Measurements from ENCODE around the gene WDR18.

DNA sequence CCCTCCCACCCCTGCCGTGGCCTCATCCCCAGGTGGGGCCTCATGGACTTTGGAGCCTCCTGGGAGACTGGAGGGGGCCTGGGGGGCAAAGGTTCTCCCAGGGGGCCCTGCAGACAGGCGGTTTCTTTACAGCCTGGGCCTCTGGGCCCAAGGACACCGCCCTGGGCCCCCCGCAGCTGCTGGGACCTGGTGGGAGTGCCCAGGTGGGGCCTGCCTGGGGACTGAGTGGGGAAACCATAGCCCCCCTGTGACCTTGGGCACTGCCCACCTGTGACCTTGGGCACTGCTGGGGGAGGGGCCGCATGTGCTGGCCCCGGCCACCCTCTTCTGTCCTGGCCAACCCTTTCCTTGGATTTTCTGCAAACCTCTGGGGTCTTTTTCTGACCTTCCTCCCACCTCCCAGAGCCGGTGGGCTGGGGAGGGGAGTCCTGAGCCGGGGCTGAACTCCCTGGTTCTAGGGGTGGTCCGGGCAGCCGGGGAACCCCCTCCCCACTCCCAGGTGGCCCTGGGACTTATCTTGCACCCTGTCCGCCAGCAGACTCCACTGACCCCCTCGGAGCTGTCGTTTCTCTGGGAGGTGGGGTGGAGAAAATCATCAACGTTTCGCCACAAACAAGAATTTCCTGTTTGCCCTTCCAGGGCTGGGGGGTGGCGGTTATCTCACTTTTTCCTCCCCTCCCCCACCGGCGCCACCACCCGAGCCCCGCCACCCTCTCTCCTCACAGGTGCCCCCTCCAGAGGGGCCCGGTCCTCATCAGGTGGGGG is 31.3 kb upstream of the WDR18 start:
- TF ChIP-seq, protein P1, sequence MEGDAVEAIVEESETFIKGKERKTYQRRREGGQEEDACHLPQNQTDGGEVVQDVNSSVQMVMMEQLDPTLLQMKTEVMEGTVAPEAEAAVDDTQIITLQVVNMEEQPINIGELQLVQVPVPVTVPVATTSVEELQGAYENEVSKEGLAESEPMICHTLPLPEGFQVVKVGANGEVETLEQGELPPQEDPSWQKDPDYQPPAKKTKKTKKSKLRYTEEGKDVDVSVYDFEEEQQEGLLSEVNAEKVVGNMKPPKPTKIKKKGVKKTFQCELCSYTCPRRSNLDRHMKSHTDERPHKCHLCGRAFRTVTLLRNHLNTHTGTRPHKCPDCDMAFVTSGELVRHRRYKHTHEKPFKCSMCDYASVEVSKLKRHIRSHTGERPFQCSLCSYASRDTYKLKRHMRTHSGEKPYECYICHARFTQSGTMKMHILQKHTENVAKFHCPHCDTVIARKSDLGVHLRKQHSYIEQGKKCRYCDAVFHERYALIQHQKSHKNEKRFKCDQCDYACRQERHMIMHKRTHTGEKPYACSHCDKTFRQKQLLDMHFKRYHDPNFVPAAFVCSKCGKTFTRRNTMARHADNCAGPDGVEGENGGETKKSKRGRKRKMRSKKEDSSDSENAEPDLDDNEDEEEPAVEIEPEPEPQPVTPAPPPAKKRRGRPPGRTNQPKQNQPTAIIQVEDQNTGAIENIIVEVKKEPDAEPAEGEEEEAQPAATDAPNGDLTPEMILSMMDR (IDR thresholded peaks at IDR 0.05), result no peak
- TF ChIP-seq EZH2 (IDR thresholded peaks at IDR 0.05) (no peak), EZH2phosphoT487 (IDR thresholded peaks at IDR 0.05) (no peak)

Data from neural progenitor cell (in vitro differentiated cells).